Progenitor cell of endocrine pancreas (in vitro differentiated cells): ENCODE data around the gene POR. TPM values are rescaled to one million over a fixed set of nuclear protein-coding genes. Genes with fewer than 3 reads are reported as not detected.

ENCODE experiments used
- DNase-seq: peaks from one replicate; pipeline ENCODE4 v3.0.0; 2021; ENCODE audit warnings: low spot score; ENCODE audit not compliant: unreplicated experiment
- H3K27ac Mint-ChIP-seq: 2 replicates; pipeline ENCODE4 v1.8.0; 2021; ENCODE audit warnings: mild to moderate bottlenecking, moderate library complexity, mixed read lengths
- H3K27me3 Mint-ChIP-seq: 2 replicates; pipeline ENCODE4 v1.8.0; 2021; ENCODE audit warnings: mixed read lengths
- H3K36me3 Mint-ChIP-seq: 2 replicates; pipeline ENCODE4 v1.8.0; 2022; ENCODE audit warnings: mixed read lengths; ENCODE audit not compliant: insufficient read depth
- H3K4me1 Mint-ChIP-seq: 2 replicates; pipeline ENCODE4 v1.8.0; 2021; ENCODE audit warnings: low read depth, mixed read lengths
- H3K4me3 Mint-ChIP-seq: 2 replicates; pipeline ENCODE4 v1.8.0; 2021; ENCODE audit warnings: low read depth, mild to moderate bottlenecking, moderate library complexity, mixed read lengths
- H3K9me3 Mint-ChIP-seq: 2 replicates; pipeline ENCODE4 v1.8.0; 2021; ENCODE audit warnings: low read depth, mixed read lengths
- CTCF ChIP-seq: fragments of 200-600 bp; sonication (generic); IDR thresholded peaks from one replicate; pipeline ENCODE4 v1.5.0; 2021; ENCODE audit warnings: antibody characterized with exemption, mild to moderate bottlenecking; ENCODE audit not compliant: unreplicated experiment
- total RNA-seq: library from RNA; stranded (reverse); gene quantifications from 2 replicates; pipeline ENCODE4 v1.2.1, GENCODE V29; 2021

POR gene
- total RNA-seq, 1 donor from 2014 or later, result 87.2 TPM

- no peak for DNase-seq
- Mint-ChIP-seq H3K9me3 (no peaks in the 10 kb centered on the region), H3K27me3 (no peaks in the 10 kb centered on the region), H3K4me3 (no peak overlapping the region), H3K4me1 (peaks cover 14% of the 10 kb centered on the region), H3K36me3 (peaks cover 30% of the 10 kb centered on the region), H3K27ac (no peak overlapping the region)
- TF ChIP-seq CTCF, result no peak
Measured at GRCh38 chr7:75960372-75960771, 45.4 kb downstream of the POR start.

GRCh38 chr7:75961218-75961617, 46.3 kb downstream of the POR start:
- Mint-ChIP-seq H3K27ac (no peak overlapping the region), H3K4me1 (peaks cover 12% of the 10 kb centered on the region), H3K36me3 (peaks cover 24% of the 10 kb centered on the region), H3K4me3 (no peak overlapping the region), H3K9me3 (no peaks in the 10 kb centered on the region), H3K27me3 (no peaks in the 10 kb centered on the region)
- no peak for DNase-seq
- TF ChIP-seq CTCF, result peak; percentile 37

- Mint-ChIP-seq H3K9me3 (no peaks in the 10 kb centered on the region), H3K4me1 (peaks cover 5% of the 10 kb centered on the region), H3K4me3 (no peak overlapping the region), H3K27ac (peak overlapping the region; percentile 12), H3K36me3 (peaks cover 19% of the 10 kb centered on the region), H3K27me3 (no peaks in the 10 kb centered on the region)
- TF ChIP-seq CTCF, result no peak
- no peak for DNase-seq
Measured at GRCh38 chr7:75962607-75963380, 47.8 kb downstream of the POR start.

GRCh38 chr7:75963381-75963995, 48.5 kb downstream of the POR start:
- Mint-ChIP-seq H3K4me3 (no peak overlapping the region), H3K4me1 (peaks cover 5% of the 10 kb centered on the region), H3K27ac (no peak overlapping the region), H3K27me3 (no peaks in the 10 kb centered on the region), H3K9me3 (no peaks in the 10 kb centered on the region), H3K36me3 (peaks cover 17% of the 10 kb centered on the region)
- no peak for DNase-seq
- TF ChIP-seq CTCF, result no peak

GRCh38 chr7:75965617-75966016, 50.7 kb downstream of the POR start:
- TF ChIP-seq CTCF, result no peak
- no peaks in the 10 kb centered on the region for H3K27me3 Mint-ChIP-seq
- no peak overlapping the region for H3K4me3 Mint-ChIP-seq
- H3K4me1 Mint-ChIP-seq, result peaks cover 3% of the 10 kb centered on the region
- DNase-seq, result no peak
- H3K9me3 Mint-ChIP-seq, result no peaks in the 10 kb centered on the region
- H3K27ac Mint-ChIP-seq, result peak overlapping the region; percentile 13
- H3K36me3 Mint-ChIP-seq, result peaks cover 13% of the 10 kb centered on the region
